ENCODE data around the gene GNAT1. TPM values are rescaled to one million over a fixed set of nuclear protein-coding genes. Genes with fewer than 3 reads are reported as not detected.

Gene GNAT1
- total and polyA plus RNA-seq, 2 of the 13 experiments (the other 11 are each of a cell fraction or from before 2014, with no cell fraction given), result 0.15 TPM; not detected in 1

- TF ChIP-seq ZNF646 (CRISPR knock-in tag; IDR thresholded peaks at IDR 0.05) (no peak), ZNF3 (CRISPR knock-in tag; IDR thresholded peaks at IDR 0.05) (no peak), SAFB2 (CRISPR knock-in tag; IDR thresholded peaks at IDR 0.05; ENCODE audit: borderline replicate concordance, low read depth) (no peak), ZNF501 (CRISPR knock-in tag; IDR thresholded peaks at IDR 0.05) (no peak), ZNF740 (CRISPR knock-in tag; IDR thresholded peaks at IDR 0.05) (no peak), ZBED4 (CRISPR knock-in tag; IDR thresholded peaks at IDR 0.05; ENCODE audit: borderline replicate concordance) (0 out of 2 replicates have a peak, but pooled peaks have one; percentile 34), ZFP91 (CRISPR knock-in tag; IDR thresholded peaks at IDR 0.05; ENCODE audit: borderline replicate concordance) (peak; percentile 59; the same call in 1 of the 2 replicates), ZNF710 (CRISPR knock-in tag; IDR thresholded peaks at IDR 0.05; ENCODE audit: borderline replicate concordance) (no peak), HMGXB4 (CRISPR knock-in tag; IDR thresholded peaks at IDR 0.05; ENCODE audit: borderline replicate concordance in 1 of 2, low read depth in 1 of 2) (peak in 1 of 2 experiments; percentile 41; a peak in 2 of 4 replicates), THAP8 (CRISPR knock-in tag; IDR thresholded peaks at IDR 0.05; ENCODE audit: borderline replicate concordance) (no peak)
These were observed 37.0 kb upstream of the GNAT1 start (continued) for GRCh38 chr3:50154476-50154839.

Data from HepG2 (cell line).